Stimulated activated CD4-positive, alpha-beta T cell treated with anti-CD3 and anti-CD28 coated beads, Interleukin-4, amount 100 ng/mL, for 48 hours (primary cell): ENCODE data around the gene TFG.

Experiments used
- DNase-seq, 2 donors: peaks; one replicate each; pipeline ENCODE4 v3.0.0-alpha.2; 2020; ENCODE audit warnings: low read depth in 2 of 2

TFG gene

DNA sequence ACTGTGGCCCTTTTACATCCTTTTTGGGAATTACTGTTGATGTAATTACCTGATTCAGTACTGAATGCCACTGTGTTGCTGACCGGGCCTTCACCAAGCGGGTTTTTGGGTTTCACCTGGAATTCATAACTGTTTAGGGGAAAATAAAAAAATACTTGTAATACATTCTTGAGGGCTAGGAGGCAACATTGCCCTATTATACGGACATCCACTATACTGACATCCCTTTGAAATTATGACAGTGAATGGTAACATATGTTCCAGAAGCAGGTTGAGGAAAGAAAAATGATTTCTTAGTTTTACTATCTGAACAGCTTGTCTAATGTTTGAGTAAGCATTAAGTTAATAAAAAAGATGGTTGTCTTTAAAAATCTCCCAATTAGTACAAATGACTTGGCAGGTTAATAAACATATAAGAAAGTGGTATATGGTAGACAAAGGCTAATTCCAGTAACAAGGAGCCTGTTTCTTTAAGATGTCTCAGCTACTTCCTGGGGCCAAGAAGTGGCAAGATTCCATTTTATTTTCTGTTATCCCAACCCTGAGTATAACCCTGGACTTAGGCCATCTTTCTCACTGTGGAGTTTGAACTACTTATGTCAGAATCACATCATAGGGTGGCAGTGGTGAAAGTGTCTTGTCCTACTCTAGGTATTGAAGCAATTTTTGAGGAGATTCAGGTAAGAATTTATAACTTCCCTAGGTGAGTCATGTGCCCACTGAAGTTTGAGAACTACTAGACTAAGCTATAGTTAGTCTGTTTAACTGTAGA lies 45.5 kb downstream of the TFG start:
- no peak for DNase-seq

DNA sequence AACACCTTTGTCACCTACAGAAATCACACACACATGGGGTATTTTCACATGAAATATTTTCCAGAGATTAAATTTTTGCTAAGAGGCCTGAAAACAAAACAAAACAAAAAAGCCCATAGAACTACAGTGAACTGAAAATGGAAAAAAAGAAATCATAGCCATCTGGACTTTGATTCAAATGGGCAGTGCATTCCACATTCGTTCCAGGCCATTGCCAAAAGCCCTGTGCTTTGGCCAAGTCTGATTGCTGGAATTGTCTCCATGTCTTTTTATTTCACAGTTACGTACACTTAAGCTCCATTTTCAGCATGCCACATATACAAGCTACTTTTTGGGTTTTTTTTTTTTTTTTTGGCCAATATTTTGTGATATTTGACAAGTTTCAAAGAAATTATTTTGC lies 47.1 kb downstream of the TFG start:
- no peak for DNase-seq

DNA sequence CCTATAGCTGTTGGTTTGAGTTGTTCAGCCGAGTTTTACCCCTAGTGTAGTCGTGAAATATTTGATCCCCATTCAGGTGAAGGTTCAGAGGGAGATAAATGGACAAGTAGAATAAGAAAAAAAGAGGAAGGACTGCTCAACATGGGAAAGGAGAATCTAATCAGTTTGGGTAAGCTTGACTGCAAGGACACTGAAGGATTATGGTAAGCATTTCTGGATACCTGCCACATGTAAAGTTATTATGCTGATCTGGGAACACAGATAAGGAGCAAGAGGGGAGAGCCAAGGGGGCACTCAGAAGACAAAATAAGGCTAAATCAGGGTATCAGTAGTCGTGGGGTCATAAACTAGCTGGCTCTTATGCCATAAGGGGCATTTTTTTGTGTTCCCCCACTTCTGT lies 49.9 kb downstream of the TFG start:
- no peak for DNase-seq

DNA sequence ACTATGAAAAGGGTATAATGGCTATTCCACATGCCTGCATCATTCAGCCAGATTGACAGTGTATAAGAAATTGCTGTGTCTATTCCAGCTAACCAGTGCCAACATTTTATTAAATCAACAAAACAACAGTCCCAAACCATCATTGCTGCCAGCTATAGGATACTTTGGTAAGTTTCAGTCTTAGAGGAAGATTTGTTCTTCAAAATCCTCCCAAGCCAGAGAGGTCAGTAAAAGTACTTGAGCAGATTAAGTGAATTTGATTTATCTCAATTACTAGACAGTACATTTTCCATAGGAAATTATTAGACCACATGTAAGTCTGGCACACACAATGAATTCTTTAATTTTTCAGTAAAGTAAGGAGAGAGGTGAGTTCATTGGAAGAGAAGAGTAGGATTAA lies 50.7 kb downstream of the TFG start:
- DNase-seq = no peak

- no peak for DNase-seq
Observed at GRCh38 chr3:100760377-100760776, 51.1 kb downstream of the TFG start.

GRCh38 chr3:100761211-100761942 lies 52.1 kb downstream of the TFG start:
- no peak for DNase-seq

- no peak for DNase-seq
Observed at GRCh38 chr3:100761951-100762350, 52.7 kb downstream of the TFG start.

GRCh38 chr3:100765437-100765975 lies 56.2 kb downstream of the TFG start:
- DNase-seq = no peak

DNA sequence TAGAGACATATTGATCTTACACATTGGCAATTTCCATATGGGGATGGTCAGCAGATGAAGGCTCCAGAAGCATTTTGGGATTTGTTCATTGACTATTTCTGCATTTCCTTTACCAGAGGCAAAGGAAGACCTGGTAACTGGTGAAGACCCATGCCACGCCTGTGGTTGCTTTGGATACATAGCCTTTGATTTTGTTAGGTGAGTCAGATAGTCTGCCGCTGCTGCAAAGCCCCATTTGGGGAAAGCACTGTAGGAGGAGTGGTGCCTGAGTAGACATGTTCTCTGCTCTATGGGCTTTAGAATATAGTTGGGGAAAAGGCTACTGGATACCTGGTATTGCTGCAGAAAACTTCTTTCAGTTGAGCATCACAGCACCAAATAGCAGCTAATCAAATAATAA lies 56.8 kb downstream of the TFG start:
- no peak for DNase-seq

GRCh38 chr3:100769693-100770092 lies 60.4 kb downstream of the TFG start:
- DNase-seq = no peak

DNA sequence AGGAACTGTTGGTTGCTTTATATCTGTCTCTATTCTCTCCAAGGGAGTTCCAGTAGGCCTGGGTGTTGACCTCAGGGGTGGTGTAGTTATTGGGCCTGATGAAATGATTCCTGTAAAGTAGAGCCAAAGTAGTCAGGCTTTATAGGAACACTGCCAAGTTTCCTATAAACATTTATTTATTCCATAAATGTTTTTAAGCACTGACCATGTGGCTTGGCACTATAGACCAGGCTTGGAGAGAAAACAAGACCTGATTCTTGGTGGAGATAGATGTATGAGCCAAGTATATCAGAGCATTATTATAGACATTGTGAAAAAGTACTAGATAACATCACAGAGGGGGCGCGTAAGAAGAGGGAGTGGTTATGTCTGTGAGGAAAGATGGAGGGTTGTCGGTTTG lies 65.9 kb downstream of the TFG start:
- DNase-seq = no peak

DNA sequence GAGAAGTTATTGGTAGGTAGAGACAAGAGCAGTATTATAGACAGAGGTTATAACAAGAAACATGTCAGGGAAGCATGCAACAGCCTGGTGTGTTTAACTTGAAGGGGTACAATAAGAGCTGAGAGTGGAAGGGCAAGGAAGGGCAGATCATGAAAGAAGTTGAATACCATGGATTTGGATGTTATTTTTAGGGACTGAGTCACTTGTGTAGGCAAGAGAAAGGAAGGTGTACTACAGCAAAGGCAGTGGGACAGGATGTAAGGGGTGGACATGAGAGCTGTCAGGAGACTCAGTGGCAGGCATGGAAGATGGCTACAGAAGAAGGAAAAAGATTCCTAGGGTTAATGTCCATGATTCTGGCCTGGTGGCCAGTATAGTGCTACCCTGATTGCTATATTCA lies 66.4 kb downstream of the TFG start:
- no peak for DNase-seq

- no peak for DNase-seq
Observed at GRCh38 chr3:100776097-100776729, 66.9 kb downstream of the TFG start.

DNA sequence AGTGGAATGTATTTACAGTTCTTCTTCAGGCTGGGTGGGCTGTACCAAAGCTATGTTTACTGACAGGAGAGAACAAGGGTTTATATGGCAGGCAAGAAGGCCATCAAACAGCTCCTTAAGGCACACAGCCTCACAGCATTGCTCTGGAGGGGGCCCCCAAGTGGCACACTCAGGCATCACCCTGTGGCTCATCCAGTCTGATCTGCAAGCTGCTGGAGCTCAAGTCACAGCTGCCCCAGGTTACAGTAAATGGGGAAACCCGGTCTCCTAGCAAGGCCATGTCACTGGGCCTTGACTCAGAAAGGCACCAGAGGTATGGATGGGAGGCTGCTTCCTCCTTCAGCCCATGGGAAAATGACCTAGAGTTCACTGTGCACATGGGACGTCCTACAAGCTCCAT lies 67.5 kb downstream of the TFG start:
- no peak for DNase-seq

DNA sequence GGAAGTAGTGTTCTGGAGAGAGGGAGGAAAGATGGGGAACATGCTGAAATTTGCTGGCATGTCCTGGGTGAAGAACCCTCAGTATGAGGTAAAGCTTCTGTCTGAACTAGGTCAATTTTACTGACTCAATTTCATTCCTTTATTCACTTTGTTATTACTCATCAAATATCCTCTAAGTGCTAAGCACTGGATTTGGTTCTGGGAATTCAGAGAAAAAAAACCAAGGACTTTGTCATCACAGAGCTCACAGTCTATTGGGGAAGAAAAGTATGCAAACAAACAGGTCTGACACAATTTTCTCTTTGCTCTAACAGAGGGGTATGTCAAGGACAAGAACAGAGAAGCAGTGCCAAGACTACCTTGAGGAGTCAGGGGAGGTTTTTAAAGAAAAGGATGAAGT lies 68.0 kb downstream of the TFG start:
- DNase-seq = no peak

GRCh38 chr3:100779480-100779879 lies 70.2 kb downstream of the TFG start:
- DNase-seq = no peak

GRCh38 chr3:100780071-100780622 lies 70.9 kb downstream of the TFG start:
- DNase-seq = no peak

DNA sequence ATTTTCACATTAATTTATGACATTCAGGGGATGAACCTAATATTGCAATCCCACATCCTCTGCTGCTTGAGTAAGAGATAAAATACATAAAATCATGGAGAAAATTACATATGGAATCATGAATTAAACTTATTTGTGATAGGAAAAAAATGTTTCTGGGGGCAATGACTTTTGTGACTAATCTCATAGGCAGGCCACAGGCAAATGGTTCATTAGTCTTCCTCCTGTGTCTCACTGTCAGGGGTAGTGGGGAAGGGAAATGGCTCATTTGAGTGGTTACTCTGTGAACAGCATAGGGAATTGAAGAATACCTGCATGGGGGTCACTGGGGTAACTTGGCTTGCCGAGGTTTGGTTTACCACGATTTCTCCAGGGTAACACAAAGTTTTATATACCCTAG lies 72.0 kb downstream of the TFG start:
- no peak for DNase-seq

GRCh38 chr3:100782348-100782747 lies 73.1 kb downstream of the TFG start:
- DNase-seq = no peak

DNA sequence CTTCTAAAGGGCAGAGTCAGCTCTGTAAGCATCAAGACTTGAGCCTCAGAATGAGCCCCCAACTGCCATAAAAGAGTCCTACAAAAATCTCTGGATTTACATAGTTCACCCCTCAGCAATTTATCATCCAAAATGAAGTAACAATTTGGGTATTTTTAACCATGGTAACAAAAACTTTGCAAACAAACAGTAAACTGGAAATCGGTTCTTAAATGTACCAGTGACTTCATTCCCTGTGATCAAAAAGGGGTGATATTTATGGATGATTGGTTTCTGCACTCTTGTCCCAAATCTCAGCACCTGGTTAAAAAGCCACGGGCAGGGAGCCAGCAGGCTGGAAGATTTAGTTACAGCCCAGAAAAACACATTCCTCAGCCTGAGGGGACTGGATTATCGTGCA lies 73.6 kb downstream of the TFG start:
- no peak for DNase-seq

DNA sequence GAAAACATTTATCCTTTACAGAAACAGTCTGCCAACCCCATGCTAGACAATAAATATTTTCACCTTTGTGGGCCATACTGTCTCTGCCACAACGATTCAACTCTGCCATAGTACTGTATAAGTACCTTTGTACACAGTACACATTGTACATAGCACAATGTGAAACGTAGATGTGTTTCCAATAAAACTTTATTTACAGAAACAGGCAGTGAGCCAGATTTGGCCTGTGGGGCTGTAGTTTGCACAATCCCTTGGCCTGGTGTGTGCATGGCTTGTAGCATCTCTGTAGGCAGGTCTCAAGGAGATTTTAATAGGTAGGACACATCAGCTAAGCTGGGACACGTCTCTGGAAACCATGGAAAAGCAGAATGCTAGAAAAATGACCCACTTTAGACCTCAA lies 74.3 kb downstream of the TFG start:
- DNase-seq = no peak

GRCh38 chr3:100789579-100789978 lies 80.3 kb downstream of the TFG start:
- no peak for DNase-seq
